SK-N-SH treated with all-trans-retinoic acid at 6 μM for 48 hours (cell line): ENCODE results near the gene ZEB1.

Source experiments
- CREB5 ChIP-seq: fragments of 250-450 bp; sonication (Bioruptor Pico); IDR thresholded peaks from 2 replicates; pipeline ENCODE4 v1.5.1; 2020; ENCODE audit warnings: low read depth, mild to moderate bottlenecking, moderate library complexity
- PATZ1 ChIP-seq: fragments of 250-450 bp; sonication (Bioruptor Pico); IDR thresholded peaks from 2 replicates; pipeline ENCODE4 v1.8.0; 2020; ENCODE audit warnings: mild to moderate bottlenecking, moderate library complexity, borderline replicate concordance
- SNAI2 ChIP-seq: fragments of 250-450 bp; sonication (Bioruptor Pico); IDR thresholded peaks from 2 replicates; pipeline ENCODE4 v1.5.0; 2020; ENCODE audit warnings: mild to moderate bottlenecking, moderate library complexity
- ZFP30 ChIP-seq: fragments of 450-650 bp; formaldehyde crosslinking; IDR thresholded peaks from 2 replicates; pipeline ENCODE4 v1.5.0; 2022; ENCODE audit warnings: mild to moderate bottlenecking, moderate library complexity
- ZNF565 ChIP-seq: fragments of 450-650 bp; formaldehyde crosslinking; conservative IDR thresholded peaks from 2 replicates; pipeline ENCODE4 v1.5.0; 2020; ENCODE audit warnings: low read depth, mild to moderate bottlenecking, moderate library complexity
- ZNF70 ChIP-seq: fragments of 450-650 bp; formaldehyde crosslinking; IDR thresholded peaks from 2 replicates; pipeline ENCODE4 v1.5.0; 2020; ENCODE audit warnings: mild to moderate bottlenecking, moderate library complexity

GRCh38 chr10:31397852-31398251, 78.8 kb downstream of the ZEB1 start:
- no peak for TF ChIP-seq PATZ1 (CRISPR knock-in tag)
- TF ChIP-seq ZNF70 = no peak
- no peak for TF ChIP-seq CREB5
- no peak for TF ChIP-seq ZFP30 (CRISPR knock-in tag)
- no peak for TF ChIP-seq SNAI2 (CRISPR knock-in tag)
- TF ChIP-seq ZNF565 = no peak
